Measurements from ENCODE around the gene LRRC8D.
"Not testable (repeated sequence)": the region's sequence is repeated elsewhere in the genome, so short reads cannot be mapped to it uniquely, and the experiment has no call there.

Gene LRRC8D

GRCh38 chr1:89820422-89821321, at the start of gene LRRC8D:
TSS of gene LRRC8D (plus strand) at chr1:89821032. CDS start at chr1:89933069, 112,037 bp downstream.
- H3K27me3 Mint-ChIP-seq: no peaks in the 10 kb centered on the region
- no peaks in the 10 kb centered on the region for H3K36me3 Mint-ChIP-seq
- peak within 1 kb of the TSS; percentile 83 for H3K27ac Mint-ChIP-seq
- H3K4me1 Mint-ChIP-seq: peaks cover 37% of the 10 kb centered on the region
- peak within 1 kb of the TSS; percentile 90 for H3K4me3 Mint-ChIP-seq
- H3K9me3 Mint-ChIP-seq: no peaks in the 10 kb centered on the region

DNA sequence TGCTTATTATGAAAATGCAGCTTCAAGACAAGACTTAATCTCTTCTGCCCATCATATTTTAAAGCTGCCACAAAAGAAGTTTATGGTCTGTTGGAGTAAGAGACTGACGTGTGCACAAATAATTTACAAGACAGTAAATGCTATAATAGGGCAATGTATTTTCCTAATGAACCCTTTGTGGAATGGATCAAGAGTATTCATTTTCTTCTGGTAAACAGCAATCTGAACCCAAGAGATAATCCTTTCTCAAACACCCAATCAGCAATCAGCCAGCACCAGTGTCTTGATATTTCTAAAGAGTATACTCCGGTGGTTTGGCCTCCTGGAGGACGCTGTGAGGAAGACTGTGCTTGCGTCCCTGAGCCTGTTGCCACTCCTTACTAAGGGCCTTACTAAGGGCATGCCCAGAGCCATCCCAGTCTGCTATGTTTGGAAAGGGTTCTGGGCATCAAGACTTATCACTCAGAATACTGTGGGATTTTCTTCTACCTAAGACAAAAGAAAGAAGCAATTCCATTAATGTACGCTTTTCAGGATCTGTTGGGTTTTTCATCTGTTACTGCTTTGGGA, 48.8 kb upstream of the LRRC8D start:
- Mint-ChIP-seq H3K27ac (no peak overlapping the region), H3K4me1 (peaks cover 20% of the 10 kb centered on the region), H3K4me3 (no peak overlapping the region), H3K9me3 (no peaks in the 10 kb centered on the region), H3K27me3 (no peaks in the 10 kb centered on the region), H3K36me3 (no peaks in the 10 kb centered on the region)

GRCh38 chr1:89776104-89776503, 44.7 kb upstream of the LRRC8D start:
- peak overlapping the region; percentile 13 for H3K27ac Mint-ChIP-seq
- H3K27me3 Mint-ChIP-seq, H3K4me3 Mint-ChIP-seq, H3K36me3 Mint-ChIP-seq, H3K9me3 Mint-ChIP-seq: not testable (repeated sequence)
- peaks cover 53% of the 10 kb centered on the region for H3K4me1 Mint-ChIP-seq

DNA sequence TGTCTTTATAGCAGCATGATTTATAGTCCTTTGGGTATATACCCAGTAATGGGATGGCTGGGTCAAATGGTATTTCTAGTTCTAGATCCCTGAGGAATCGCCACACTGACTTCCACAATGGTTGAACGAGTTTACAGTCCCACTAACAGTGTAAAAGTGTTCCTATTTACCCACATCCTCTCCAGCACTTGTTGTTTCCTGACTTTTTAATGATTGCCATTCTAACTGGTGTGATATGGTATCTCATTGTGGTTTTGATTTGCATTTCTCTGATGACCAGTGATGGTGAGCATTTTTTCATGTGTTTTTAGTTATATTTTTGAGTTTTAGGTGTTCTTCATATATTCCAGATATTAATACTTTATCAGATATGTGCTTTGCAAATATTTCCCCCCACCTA, 43.6 kb upstream of the LRRC8D start:
- peaks cover 65% of the 10 kb centered on the region for H3K4me1 Mint-ChIP-seq
- not testable (repeated sequence) for H3K27ac Mint-ChIP-seq, H3K27me3 Mint-ChIP-seq, H3K36me3 Mint-ChIP-seq, H3K4me3 Mint-ChIP-seq, H3K9me3 Mint-ChIP-seq

GRCh38 chr1:89779151-89779940, 41.5 kb upstream of the LRRC8D start:
- H3K27ac Mint-ChIP-seq: peak overlapping the region; percentile 98
- H3K9me3 Mint-ChIP-seq: no peaks in the 10 kb centered on the region
- peaks cover 79% of the 10 kb centered on the region for H3K4me1 Mint-ChIP-seq

DNA sequence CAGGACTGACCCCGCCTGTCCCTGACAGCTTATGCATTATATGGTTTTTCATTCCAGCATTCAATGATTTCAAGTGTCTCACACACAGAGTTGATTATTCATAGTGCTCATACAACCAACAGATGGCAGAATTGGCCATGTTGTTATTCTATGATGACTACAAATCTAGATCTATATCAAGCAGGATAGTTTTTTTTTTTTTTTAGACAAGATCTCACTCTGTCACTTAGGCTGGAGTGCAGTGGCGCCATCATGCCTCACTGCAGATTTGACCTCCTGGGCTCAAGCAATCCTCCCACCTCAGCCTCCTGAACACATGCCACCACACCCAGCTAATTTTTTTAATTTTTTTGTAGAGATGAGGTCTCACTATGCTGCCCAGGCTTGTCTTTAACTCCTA, 40.1 kb upstream of the LRRC8D start:
- H3K9me3 Mint-ChIP-seq: no peaks in the 10 kb centered on the region
- H3K27me3 Mint-ChIP-seq: no peaks in the 10 kb centered on the region
- no peaks in the 10 kb centered on the region for H3K36me3 Mint-ChIP-seq
- peak overlapping the region; percentile 98 for H3K27ac Mint-ChIP-seq
- H3K4me1 Mint-ChIP-seq: peaks cover 68% of the 10 kb centered on the region
- H3K4me3 Mint-ChIP-seq: peak overlapping the region; percentile 77

More at GRCh38 chr1:89779151-89779940, 41.5 kb upstream of the LRRC8D start:
- Mint-ChIP-seq H3K4me3 (peak overlapping the region; percentile 65), H3K36me3 (no peaks in the 10 kb centered on the region), H3K27me3 (no peaks in the 10 kb centered on the region)

GRCh38 chr1:89781494-89782126, 39.2 kb upstream of the LRRC8D start:
- H3K9me3 Mint-ChIP-seq: no peaks in the 10 kb centered on the region
- H3K27me3 Mint-ChIP-seq: no peaks in the 10 kb centered on the region
- H3K4me3 Mint-ChIP-seq: peak overlapping the region; percentile 86
- H3K36me3 Mint-ChIP-seq: no peaks in the 10 kb centered on the region
- peaks cover 59% of the 10 kb centered on the region for H3K4me1 Mint-ChIP-seq
- H3K27ac Mint-ChIP-seq: peak overlapping the region; percentile 98

DNA sequence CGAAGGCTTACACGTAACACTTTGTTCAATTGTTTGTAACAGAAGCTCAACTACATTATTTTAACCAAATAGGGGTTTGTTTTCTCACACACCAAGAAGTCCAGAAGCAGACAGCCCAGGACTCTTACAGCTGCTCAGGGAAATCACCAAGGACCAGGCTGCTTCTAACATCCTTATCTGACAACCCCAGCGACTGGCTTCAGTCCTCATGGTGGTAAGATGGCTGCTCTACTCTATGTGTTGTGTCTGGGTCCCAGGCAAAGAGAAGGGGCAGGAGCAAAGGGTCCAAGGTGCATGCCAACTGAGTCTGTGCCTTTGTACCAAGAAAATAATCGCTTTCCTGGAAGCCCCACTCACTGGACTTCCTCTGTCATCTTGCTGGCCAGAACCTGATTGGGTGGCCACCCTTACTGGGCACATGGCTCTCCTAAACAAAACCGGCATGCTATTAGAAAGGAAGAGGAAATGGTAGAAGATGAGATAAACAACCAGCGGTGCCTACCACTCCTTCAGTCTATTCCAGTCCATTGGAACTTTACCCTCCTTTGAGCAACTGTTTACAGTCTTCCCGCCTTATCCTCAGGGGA, 34.1 kb upstream of the LRRC8D start:
- no peaks in the 10 kb centered on the region for H3K27me3 Mint-ChIP-seq

GRCh38 chr1:89790592-89790991, 30.2 kb upstream of the LRRC8D start:
- no peaks in the 10 kb centered on the region for H3K27me3 Mint-ChIP-seq
- H3K4me1 Mint-ChIP-seq: no peaks in the 10 kb centered on the region
- H3K9me3 Mint-ChIP-seq: no peaks in the 10 kb centered on the region
- no peak overlapping the region for H3K27ac Mint-ChIP-seq
- no peaks in the 10 kb centered on the region for H3K36me3 Mint-ChIP-seq
- H3K4me3 Mint-ChIP-seq: no peak overlapping the region

More for the DNA sequence above, 34.1 kb upstream of the LRRC8D start:
- H3K4me1 Mint-ChIP-seq: peaks cover 20% of the 10 kb centered on the region
- no peak overlapping the region for H3K27ac Mint-ChIP-seq
- no peaks in the 10 kb centered on the region for H3K36me3 Mint-ChIP-seq
- no peaks in the 10 kb centered on the region for H3K9me3 Mint-ChIP-seq
- no peak overlapping the region for H3K4me3 Mint-ChIP-seq

DNA sequence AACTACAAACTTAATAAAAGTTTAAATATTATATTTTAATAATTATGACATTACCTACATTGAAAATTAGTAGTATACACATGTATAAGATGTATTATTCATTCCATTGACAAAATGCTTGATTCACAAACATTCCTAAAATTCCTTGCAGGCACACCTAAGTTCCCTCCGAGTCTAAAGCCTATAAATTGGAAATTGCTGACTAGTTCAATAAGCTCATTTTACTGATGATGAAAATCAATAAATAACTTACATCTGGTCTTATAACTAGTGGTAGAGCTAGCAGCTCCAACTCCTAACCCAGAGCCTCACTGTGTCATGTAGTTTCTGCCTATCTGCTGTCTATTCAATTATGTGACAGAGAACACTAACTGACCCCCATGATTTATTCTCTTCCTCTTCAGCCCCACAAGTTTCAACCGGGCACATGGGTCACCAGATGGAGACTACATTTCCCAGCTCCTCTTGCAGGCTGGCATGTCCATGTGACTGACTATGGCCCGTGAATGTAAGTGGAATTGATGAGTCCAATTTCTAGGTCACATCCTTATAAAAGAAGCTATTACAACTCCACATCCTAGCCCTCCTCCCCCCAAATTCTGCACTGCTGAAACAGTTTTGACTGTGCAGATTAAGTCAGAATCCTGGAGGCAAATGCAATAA, 29.6 kb upstream of the LRRC8D start:
- no peak overlapping the region for H3K4me3 Mint-ChIP-seq
- no peaks in the 10 kb centered on the region for H3K36me3 Mint-ChIP-seq
- H3K27ac Mint-ChIP-seq: no peak overlapping the region
- no peaks in the 10 kb centered on the region for H3K27me3 Mint-ChIP-seq
- no peaks in the 10 kb centered on the region for H3K4me1 Mint-ChIP-seq
- no peaks in the 10 kb centered on the region for H3K9me3 Mint-ChIP-seq

DNA sequence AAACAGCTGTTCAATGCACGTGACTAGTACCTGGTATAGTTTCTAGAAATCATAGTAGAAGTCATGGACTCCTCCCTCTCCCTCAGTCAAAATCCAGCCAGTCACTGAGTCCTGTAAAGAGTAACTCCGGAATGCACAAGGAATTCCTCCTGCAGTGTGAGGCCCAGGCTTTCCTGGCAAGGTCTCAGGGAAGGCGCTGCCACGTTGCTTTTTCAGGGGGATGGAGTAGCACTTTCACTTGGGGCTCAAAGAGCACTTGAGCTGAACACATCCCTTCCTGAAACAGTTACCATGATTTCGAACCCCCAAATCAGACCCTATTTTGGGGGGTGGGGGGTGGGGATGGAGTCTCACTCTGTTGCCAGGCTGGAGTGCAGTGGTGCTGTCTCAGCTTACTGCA, 26.4 kb upstream of the LRRC8D start:
- Mint-ChIP-seq H3K27ac (no peak overlapping the region), H3K4me1 (no peaks in the 10 kb centered on the region), H3K36me3 (no peaks in the 10 kb centered on the region), H3K4me3 (no peak overlapping the region), H3K9me3 (no peaks in the 10 kb centered on the region), H3K27me3 (no peaks in the 10 kb centered on the region)

GRCh38 chr1:89795571-89795970, 25.3 kb upstream of the LRRC8D start:
- H3K4me3 Mint-ChIP-seq, H3K27me3 Mint-ChIP-seq, H3K36me3 Mint-ChIP-seq, H3K9me3 Mint-ChIP-seq, H3K4me1 Mint-ChIP-seq, H3K27ac Mint-ChIP-seq: not testable (repeated sequence)

- not testable (repeated sequence) for H3K27ac Mint-ChIP-seq, H3K27me3 Mint-ChIP-seq, H3K4me1 Mint-ChIP-seq, H3K4me3 Mint-ChIP-seq, H3K9me3 Mint-ChIP-seq, H3K36me3 Mint-ChIP-seq
Observed at GRCh38 chr1:89797876-89798275, 23.0 kb upstream of the LRRC8D start.

DNA sequence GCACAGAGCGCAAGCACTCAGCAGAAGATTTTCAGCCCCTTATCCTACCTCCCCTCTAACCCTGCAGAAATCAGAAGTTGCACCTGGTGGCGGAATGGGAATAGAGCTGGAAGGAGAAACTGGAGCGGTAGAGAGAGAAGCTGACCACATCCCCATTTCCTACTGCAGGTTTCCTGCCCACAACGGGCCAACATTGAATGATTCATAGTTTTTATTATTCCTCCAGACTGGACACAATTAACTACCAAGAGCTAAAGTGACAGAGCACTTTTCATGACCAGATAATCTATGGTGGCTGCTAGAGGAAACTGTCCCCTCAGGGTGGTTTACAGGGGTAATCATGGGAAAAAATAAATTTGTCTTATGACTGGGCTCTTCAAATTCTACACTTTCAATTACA, 21.3 kb upstream of the LRRC8D start:
- Mint-ChIP-seq H3K4me1 (no peaks in the 10 kb centered on the region), H3K9me3 (no peaks in the 10 kb centered on the region), H3K27ac (no peak overlapping the region), H3K36me3 (no peaks in the 10 kb centered on the region), H3K27me3 (no peaks in the 10 kb centered on the region), H3K4me3 (no peak overlapping the region)
